Measurements from ENCODE around the gene SKAP1. TPM values are rescaled to one million over a fixed set of nuclear protein-coding genes. Genes with fewer than 3 reads are reported as not detected.
"Not testable (repeated sequence)": the region's sequence is repeated elsewhere in the genome, so short reads cannot be mapped to it uniquely, and the experiment has no call there.

The SKAP1 gene
- total RNA-seq, 1 experiment from 2014 or later = 0.31 TPM

DNA sequence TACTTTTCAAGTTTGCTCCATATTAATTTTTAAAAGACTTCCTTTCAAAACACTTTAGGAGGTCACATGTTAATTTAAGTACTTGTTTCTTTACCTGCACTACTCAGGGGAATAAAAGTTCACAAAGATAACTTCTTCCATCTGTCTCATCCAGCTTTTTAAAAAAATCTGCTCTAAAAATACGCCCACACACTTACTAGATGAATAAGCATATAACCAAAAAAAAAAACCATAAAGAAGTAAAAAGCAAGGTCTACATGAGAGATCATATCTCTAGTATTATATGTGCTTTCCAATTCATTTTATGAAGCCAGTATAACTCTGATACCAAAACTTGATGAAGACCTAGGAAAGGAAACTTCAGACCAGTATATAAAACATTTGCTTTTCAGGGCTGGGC, 17.2 kb downstream of the SKAP1 start:
- no peaks in the 10 kb centered on the region for H3K79me2 ChIP-seq (ENCODE audit: low read depth)
- CTCF ChIA-PET = interaction anchor here (0.6 to 0.7 kb wide), 2 partner anchors 99 to 190 kb away, joined by 4 read pairs; no protein-coding TSS in a partner anchor
- H3K27ac ChIP-seq = no peak overlapping the region
- no peak overlapping the region for H3K4me2 ChIP-seq
- no peak overlapping the region for H2AFZ ChIP-seq
- no peak overlapping the region for H3K4me3 ChIP-seq
- POLR2A ChIA-PET (ENCODE audit: unreplicated experiment) = no interaction called here
- H3K27me3 ChIP-seq (ENCODE audit: insufficient read depth, low read depth) = no peaks in the 10 kb centered on the region
- no peaks in the 10 kb centered on the region for H3K4me1 ChIP-seq (replicated peaks; ENCODE audit: insufficient read depth)
- no peaks in the 10 kb centered on the region for H3K36me3 ChIP-seq (ENCODE audit: low read depth)
- no peak for TF ChIP-seq EZH2 (IDR thresholded peaks at IDR 0.05; ENCODE audit: low read depth)
- TF ChIP-seq, protein P1, sequence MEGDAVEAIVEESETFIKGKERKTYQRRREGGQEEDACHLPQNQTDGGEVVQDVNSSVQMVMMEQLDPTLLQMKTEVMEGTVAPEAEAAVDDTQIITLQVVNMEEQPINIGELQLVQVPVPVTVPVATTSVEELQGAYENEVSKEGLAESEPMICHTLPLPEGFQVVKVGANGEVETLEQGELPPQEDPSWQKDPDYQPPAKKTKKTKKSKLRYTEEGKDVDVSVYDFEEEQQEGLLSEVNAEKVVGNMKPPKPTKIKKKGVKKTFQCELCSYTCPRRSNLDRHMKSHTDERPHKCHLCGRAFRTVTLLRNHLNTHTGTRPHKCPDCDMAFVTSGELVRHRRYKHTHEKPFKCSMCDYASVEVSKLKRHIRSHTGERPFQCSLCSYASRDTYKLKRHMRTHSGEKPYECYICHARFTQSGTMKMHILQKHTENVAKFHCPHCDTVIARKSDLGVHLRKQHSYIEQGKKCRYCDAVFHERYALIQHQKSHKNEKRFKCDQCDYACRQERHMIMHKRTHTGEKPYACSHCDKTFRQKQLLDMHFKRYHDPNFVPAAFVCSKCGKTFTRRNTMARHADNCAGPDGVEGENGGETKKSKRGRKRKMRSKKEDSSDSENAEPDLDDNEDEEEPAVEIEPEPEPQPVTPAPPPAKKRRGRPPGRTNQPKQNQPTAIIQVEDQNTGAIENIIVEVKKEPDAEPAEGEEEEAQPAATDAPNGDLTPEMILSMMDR (conservative IDR thresholded peaks at IDR 0.05) = no peak
- no peaks in the 10 kb centered on the region for H3K9me3 ChIP-seq (ENCODE audit: insufficient read depth, low read depth)
- DNase-seq = no peak
- no peaks in the 10 kb centered on the region for H4K20me1 ChIP-seq (ENCODE audit: insufficient read depth)
- no peaks in the 10 kb centered on the region for H3K9me2 ChIP-seq (ENCODE audit: insufficient read depth)
- intact Hi-C loops (cut with micrococcal nuclease; ENCODE audit: unreplicated experiment) = no loop called here
- H3F3A ChIP-seq (ENCODE audit: insufficient read depth, low read depth) = no peaks in the 10 kb centered on the region
- BruUV-seq (replicated peaks) = no TSS peak

DNA sequence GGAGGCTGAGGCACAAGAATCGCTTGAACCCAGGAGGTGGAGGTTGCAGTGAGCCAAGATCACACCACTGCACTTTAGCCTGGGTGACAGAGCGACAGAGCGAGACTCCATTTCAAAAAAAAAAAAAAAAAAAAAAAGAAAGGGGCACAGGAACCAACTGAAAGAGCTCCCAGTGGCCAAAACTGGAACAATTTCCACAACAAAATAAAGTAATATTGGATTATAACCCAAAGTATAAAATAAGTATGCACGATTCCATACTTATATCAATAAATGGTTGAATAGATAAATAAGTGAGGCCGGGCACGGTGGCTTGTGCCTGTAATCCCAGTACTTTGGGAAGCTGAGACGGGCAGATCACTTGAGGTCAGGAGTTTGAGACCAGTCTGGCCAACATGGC, 19.2 kb downstream of the SKAP1 start:
- H3K9me2 ChIP-seq (ENCODE audit: insufficient read depth); H3K79me2 ChIP-seq (ENCODE audit: low read depth); H3K4me3 ChIP-seq; POLR2A ChIA-PET (ENCODE audit: unreplicated experiment); H3K27ac ChIP-seq; H3F3A ChIP-seq (ENCODE audit: insufficient read depth, low read depth); H4K20me1 ChIP-seq (ENCODE audit: insufficient read depth); H2AFZ ChIP-seq; H3K4me2 ChIP-seq; H3K36me3 ChIP-seq (ENCODE audit: low read depth); H3K27me3 ChIP-seq (ENCODE audit: insufficient read depth, low read depth); BruUV-seq (replicated peaks); H3K4me1 ChIP-seq (replicated peaks; ENCODE audit: insufficient read depth); DNase-seq; H3K9me3 ChIP-seq (ENCODE audit: insufficient read depth, low read depth); intact Hi-C loops (cut with micrococcal nuclease; ENCODE audit: unreplicated experiment): not testable (repeated sequence)
- CTCF ChIA-PET = interaction anchor here (0.6 kb wide), 1 partner anchor 9 kb away, joined by 5 read pairs; no protein-coding TSS in a partner anchor

DNA sequence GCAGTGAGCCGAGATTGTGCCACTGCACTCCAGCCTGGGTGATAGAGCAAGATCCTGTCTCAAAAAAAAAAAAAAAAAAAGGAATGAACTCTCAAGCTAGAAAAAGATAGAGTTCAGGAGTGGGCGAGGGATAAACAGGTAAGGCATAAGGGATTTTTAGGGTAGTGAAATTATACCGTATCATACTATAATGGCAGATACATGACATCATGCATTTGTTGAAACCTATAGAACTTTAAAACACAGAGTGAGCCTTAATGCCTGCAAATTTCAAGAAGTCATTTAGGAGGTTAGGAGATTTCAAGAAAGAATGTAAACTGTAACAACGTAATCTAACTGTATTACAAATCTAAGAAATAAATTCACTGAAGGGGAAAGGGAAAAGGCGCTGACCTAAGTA, 20.4 kb downstream of the SKAP1 start:
- no peak overlapping the region for H3K27ac ChIP-seq
- no peak overlapping the region for H3K4me3 ChIP-seq
- no peaks in the 10 kb centered on the region for H3F3A ChIP-seq (ENCODE audit: insufficient read depth, low read depth)
- H3K36me3 ChIP-seq (ENCODE audit: low read depth) = no peaks in the 10 kb centered on the region
- H3K9me2 ChIP-seq (ENCODE audit: insufficient read depth) = no peaks in the 10 kb centered on the region
- H3K79me2 ChIP-seq (ENCODE audit: low read depth) = no peaks in the 10 kb centered on the region
- DNase-seq = no peak
- intact Hi-C loops (cut with micrococcal nuclease; ENCODE audit: unreplicated experiment) = no loop called here
- no peaks in the 10 kb centered on the region for H3K27me3 ChIP-seq (ENCODE audit: insufficient read depth, low read depth)
- H3K4me1 ChIP-seq (replicated peaks; ENCODE audit: insufficient read depth) = no peaks in the 10 kb centered on the region
- no peaks in the 10 kb centered on the region for H3K9me3 ChIP-seq (ENCODE audit: insufficient read depth, low read depth)
- no TSS peak for BruUV-seq (replicated peaks)
- H3K4me2 ChIP-seq = no peak overlapping the region
- H2AFZ ChIP-seq = no peak overlapping the region
- TF ChIP-seq EZH2 (IDR thresholded peaks at IDR 0.05; ENCODE audit: low read depth) = no peak
- TF ChIP-seq, protein P1 (conservative IDR thresholded peaks at IDR 0.05) = no peak
- POLR2A ChIA-PET (ENCODE audit: unreplicated experiment) = no interaction called here
- CTCF ChIA-PET = no interaction called here
- H4K20me1 ChIP-seq (ENCODE audit: insufficient read depth) = no peaks in the 10 kb centered on the region

DNA sequence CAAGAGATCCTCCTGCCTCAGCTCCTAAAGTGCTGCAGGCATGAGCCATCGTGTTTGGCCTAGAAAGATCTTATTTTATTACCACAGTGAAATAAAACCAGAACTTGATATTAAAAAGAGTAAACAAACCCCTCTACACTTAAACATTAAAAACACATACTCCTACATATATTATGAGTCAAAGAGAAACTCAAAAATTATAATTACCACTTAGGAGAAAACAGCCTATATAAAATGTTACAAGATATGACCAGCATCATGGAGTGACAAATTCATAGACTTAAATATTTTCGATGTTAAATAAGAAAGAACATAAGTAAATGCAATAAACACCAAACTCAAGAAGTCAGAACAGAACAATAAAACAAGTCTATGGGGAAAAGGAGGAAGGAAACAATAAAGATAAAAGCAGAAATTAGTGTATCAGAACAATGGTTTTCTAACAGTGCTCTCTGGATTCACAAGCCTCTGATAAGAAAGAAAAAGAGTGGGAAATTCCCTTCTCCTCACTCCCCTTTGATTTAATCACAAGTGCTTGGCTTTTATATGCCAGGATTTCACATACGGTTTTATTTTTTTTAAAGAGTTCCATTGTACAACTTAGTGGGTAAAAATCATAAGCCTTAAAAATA, 23.0 kb downstream of the SKAP1 start:
- CTCF ChIA-PET = no interaction called here
- H2AFZ ChIP-seq = no peak overlapping the region
- no peak overlapping the region for H3K4me2 ChIP-seq
- TF ChIP-seq, protein P1 (conservative IDR thresholded peaks at IDR 0.05) = no peak
- TF ChIP-seq EZH2 (IDR thresholded peaks at IDR 0.05; ENCODE audit: low read depth) = no peak
- no TSS peak for BruUV-seq (replicated peaks)
- H3K79me2 ChIP-seq (ENCODE audit: low read depth) = no peaks in the 10 kb centered on the region
- intact Hi-C loops (cut with micrococcal nuclease; ENCODE audit: unreplicated experiment) = no loop called here
- H3K4me1 ChIP-seq (replicated peaks; ENCODE audit: insufficient read depth) = no peaks in the 10 kb centered on the region
- no peaks in the 10 kb centered on the region for H3K9me2 ChIP-seq (ENCODE audit: insufficient read depth)
- POLR2A ChIA-PET (ENCODE audit: unreplicated experiment) = no interaction called here
- no peaks in the 10 kb centered on the region for H4K20me1 ChIP-seq (ENCODE audit: insufficient read depth)
- no peaks in the 10 kb centered on the region for H3K36me3 ChIP-seq (ENCODE audit: low read depth)
- H3K9me3 ChIP-seq (ENCODE audit: insufficient read depth, low read depth) = no peaks in the 10 kb centered on the region
- H3K27ac ChIP-seq = no peak overlapping the region
- no peaks in the 10 kb centered on the region for H3F3A ChIP-seq (ENCODE audit: insufficient read depth, low read depth)
- H3K27me3 ChIP-seq (ENCODE audit: insufficient read depth, low read depth) = no peaks in the 10 kb centered on the region
- no peak overlapping the region for H3K4me3 ChIP-seq
- DNase-seq = no peak
